Muscle of leg (tissue), 11 donors: ENCODE data around the gene MAGI1. TPM values are rescaled to one million over a fixed set of nuclear protein-coding genes. Genes with fewer than 3 reads are reported as not detected.

Source experiments
- DNase-seq: peaks from one replicate; pipeline ENCODE4 v3.0.0; 2013
- H3K27ac ChIP-seq: one replicate; pipeline ENCODE4 v1.5.1; 2013; ENCODE audit warnings: mild to moderate bottlenecking, low read length, control low read depth
- H3K27me3 ChIP-seq: one replicate; pipeline ENCODE4 v1.6.1; 2013; ENCODE audit warnings: low read length; ENCODE audit not compliant: control insufficient read depth, insufficient read depth
- H3K36me3 ChIP-seq: one replicate; pipeline ENCODE4 v1.6.1; 2013; ENCODE audit warnings: low read length; ENCODE audit not compliant: control insufficient read depth, insufficient read depth
- H3K4me1 ChIP-seq: one replicate; pipeline ENCODE4 v1.6.1; 2013; ENCODE audit warnings: low read length; ENCODE audit not compliant: control insufficient read depth, insufficient read depth
- H3K4me3 ChIP-seq: one replicate; pipeline ENCODE4 v1.5.1; 2013; ENCODE audit warnings: low read length, control low read depth
- H3K9me3 ChIP-seq: replicated peaks from 2 replicates; pipeline ENCODE4 v1.6.1; 2013; ENCODE audit warnings: low read depth, low read length; ENCODE audit not compliant: control insufficient read depth
- WGBS: methylation state at CpG from one replicate; pipeline ENCODE4 v1.1.5; 2013; ENCODE audit warnings: missing lambda C conversion rate; ENCODE audit not compliant: insufficient coverage; 5-methylcytosine and 5-hydroxymethylcytosine counted together
- polyA plus RNA-seq, 8 donors: library from polyadenylated mRNA; unstranded; fragments of 120-200 nt; gene quantifications; one replicate each; pipeline versions ENCODE4 v1.2.1 to v1.2.3, GENCODE V29; 2013; ENCODE audit warnings: inconsistent platforms in 1 of 8, low replicate concordance in 1 of 8; ENCODE audit not compliant: insufficient read length in 8 of 8, insufficient read depth in 1 of 8
- total RNA-seq: library from RNA; stranded (reverse); fragments of 120-200 nt; gene quantifications from one replicate; pipeline ENCODE4 v1.2.4, GENCODE V29; 2013

The MAGI1 gene
- total and polyA plus RNA-seq, 9 donors = 10.0 to 16.8 (median 12.0) TPM

DNA sequence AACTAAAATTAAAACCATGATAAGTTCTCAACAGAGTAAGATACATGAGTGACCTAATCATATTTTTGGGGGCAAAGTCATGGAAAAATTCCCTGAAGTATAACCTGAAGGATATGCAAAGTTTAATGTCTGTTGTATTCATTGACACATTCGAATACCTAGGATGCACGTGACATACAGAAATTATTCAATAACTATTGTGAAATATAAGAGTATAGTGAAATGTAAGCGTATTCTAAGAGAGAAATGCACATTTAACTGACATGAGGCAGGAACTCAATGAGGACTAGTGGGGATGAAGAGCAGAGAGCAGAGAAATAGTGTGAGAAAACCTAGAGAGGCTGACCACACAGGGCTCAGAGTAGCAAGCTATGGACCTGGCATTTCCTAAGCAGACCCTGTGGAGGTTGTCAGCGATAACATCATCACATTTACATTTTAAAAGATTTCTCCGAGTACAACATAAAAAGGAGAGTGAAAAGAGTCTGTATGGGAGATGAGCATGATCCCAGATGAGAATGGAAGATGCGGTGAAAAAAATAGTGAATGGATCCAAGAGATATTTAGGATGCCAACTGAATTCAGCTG lies 588.8 kb downstream of the MAGI1 start:
- Histone ChIP-seq H3K4me1 (no peaks in the 10 kb centered on the region), H3K27ac (no peak overlapping the region), H3K36me3 (no peaks in the 10 kb centered on the region), H3K27me3 (no peaks in the 10 kb centered on the region), H3K4me3 (no peak overlapping the region), H3K9me3 (no peaks in the 10 kb centered on the region)
- DNase-seq = no peak
- WGBS = 100% methylated on average over 2 of the region's 6 CpGs

- no peak overlapping the region for H3K4me3 ChIP-seq
- no peaks in the 10 kb centered on the region for H3K9me3 ChIP-seq
- H3K36me3 ChIP-seq = no peaks in the 10 kb centered on the region
- no peak overlapping the region for H3K27ac ChIP-seq
- WGBS = no CpG with 5 or more reads among the region's 3 CpGs
- no peak for DNase-seq
- H3K27me3 ChIP-seq = no peaks in the 10 kb centered on the region
- H3K4me1 ChIP-seq = no peaks in the 10 kb centered on the region
Observed at GRCh38 chr3:65448120-65448519, 590.6 kb downstream of the MAGI1 start.

GRCh38 chr3:65445573-65446169 lies 593.0 kb downstream of the MAGI1 start:
- no CpG with 5 or more reads among the region's 4 CpGs for WGBS
- no peaks in the 10 kb centered on the region for H3K4me1 ChIP-seq
- no peaks in the 10 kb centered on the region for H3K36me3 ChIP-seq
- H3K9me3 ChIP-seq = no peaks in the 10 kb centered on the region
- no peak for DNase-seq
- no peak overlapping the region for H3K27ac ChIP-seq
- H3K27me3 ChIP-seq = no peaks in the 10 kb centered on the region
- H3K4me3 ChIP-seq = no peak overlapping the region

GRCh38 chr3:65444447-65444815 lies 594.3 kb downstream of the MAGI1 start:
- H3K36me3 ChIP-seq = no peaks in the 10 kb centered on the region
- no peak overlapping the region for H3K4me3 ChIP-seq
- no peaks in the 10 kb centered on the region for H3K9me3 ChIP-seq
- no peaks in the 10 kb centered on the region for H3K4me1 ChIP-seq
- 75% methylated on average over 4 of the region's 7 CpGs for WGBS
- H3K27me3 ChIP-seq = no peaks in the 10 kb centered on the region
- H3K27ac ChIP-seq = no peak overlapping the region
- DNase-seq = no peak

DNA sequence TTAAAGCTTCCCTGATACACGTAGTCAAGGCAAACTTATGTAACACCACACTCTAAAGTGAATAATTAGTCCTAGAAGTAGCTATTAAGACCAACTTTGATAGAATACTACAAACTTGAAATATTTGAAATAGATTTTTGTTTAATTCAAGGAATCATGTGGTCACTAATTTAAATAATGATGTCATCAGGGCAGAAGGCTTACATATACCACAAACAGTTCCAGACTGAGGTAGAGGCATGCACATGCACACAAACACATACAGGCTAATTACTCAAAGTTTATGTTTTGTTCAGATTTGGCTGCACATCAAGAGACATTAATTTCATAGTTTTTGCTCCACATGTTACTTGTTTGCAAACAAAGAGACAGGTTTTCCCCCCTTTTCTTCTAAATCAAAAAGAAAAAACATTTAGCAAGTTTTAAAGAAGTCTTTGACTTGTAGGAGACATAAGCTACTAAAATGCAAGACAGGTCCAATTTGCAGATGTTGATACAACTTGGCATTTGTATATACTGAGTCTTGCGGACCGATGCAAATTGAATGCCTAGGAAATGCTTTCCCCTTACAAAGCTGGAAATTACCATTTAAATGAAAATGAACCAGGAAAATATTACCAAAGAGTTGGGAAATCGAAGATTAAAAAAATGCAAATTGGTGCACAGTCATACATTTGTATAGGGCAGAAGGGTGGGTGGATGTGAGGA lies 594.8 kb downstream of the MAGI1 start:
- no peaks in the 10 kb centered on the region for H3K36me3 ChIP-seq
- no peak overlapping the region for H3K4me3 ChIP-seq
- H3K4me1 ChIP-seq = no peaks in the 10 kb centered on the region
- WGBS = no CpG with 5 or more reads among the region's 4 CpGs
- no peak overlapping the region for H3K27ac ChIP-seq
- no peak for DNase-seq
- no peaks in the 10 kb centered on the region for H3K27me3 ChIP-seq
- no peaks in the 10 kb centered on the region for H3K9me3 ChIP-seq

- no peaks in the 10 kb centered on the region for H3K4me1 ChIP-seq
- 0% methylated on average over 3 of the region's 6 CpGs for WGBS
- no peak overlapping the region for H3K27ac ChIP-seq
- DNase-seq = peak; percentile 85
- peaks cover 2% of the 10 kb centered on the region for H3K36me3 ChIP-seq
- H3K27me3 ChIP-seq = no peaks in the 10 kb centered on the region
- no peaks in the 10 kb centered on the region for H3K9me3 ChIP-seq
- H3K4me3 ChIP-seq = no peak overlapping the region
Observed at GRCh38 chr3:65439641-65440284, 599.0 kb downstream of the MAGI1 start.

DNA sequence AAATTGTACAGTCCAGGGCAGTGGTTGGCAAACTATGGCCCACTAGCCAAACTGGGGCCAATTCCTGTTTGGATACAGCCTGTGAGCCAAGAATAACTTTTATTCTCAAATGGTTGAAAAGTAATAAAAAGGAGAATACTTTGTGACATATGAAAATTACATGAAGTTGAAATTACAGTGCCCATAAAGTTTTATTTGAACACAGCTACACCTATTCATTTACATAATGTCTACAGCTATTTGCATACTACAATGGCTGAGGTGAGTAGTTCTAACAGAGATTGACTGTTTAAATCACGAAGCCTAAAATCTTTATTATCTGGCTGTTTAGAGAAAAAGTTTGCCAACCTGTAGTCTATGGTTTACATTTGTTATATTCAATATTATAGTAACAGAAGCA lies 600.1 kb downstream of the MAGI1 start:
- H3K4me1 ChIP-seq = no peaks in the 10 kb centered on the region
- peaks cover 2% of the 10 kb centered on the region for H3K36me3 ChIP-seq
- no peaks in the 10 kb centered on the region for H3K27me3 ChIP-seq
- no peaks in the 10 kb centered on the region for H3K9me3 ChIP-seq
- no CpG with 5 or more reads among the region's 1 CpG for WGBS
- H3K4me3 ChIP-seq = no peak overlapping the region
- no peak for DNase-seq
- no peak overlapping the region for H3K27ac ChIP-seq

DNA sequence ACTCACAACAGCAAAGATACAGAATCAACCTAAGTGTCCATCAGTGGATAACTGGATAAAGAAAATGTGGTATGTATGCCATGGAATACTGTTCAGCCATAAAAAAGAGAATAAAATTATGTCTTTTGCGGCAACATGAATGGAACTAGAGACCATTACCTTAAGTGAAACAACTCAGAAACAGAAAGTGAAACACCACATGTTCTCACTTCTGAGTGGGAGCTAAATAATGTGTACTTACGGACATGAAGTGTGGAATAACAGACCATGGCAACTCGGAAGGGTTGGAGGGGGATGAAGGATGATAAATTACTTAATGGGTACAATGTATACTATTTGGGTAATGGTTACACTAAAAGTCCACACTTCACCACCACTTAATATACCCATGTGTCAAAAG lies 600.6 kb downstream of the MAGI1 start:
- peaks cover 2% of the 10 kb centered on the region for H3K36me3 ChIP-seq
- WGBS = no CpG with 5 or more reads among the region's 3 CpGs
- H3K27ac ChIP-seq = no peak overlapping the region
- no peaks in the 10 kb centered on the region for H3K4me1 ChIP-seq
- H3K9me3 ChIP-seq = no peaks in the 10 kb centered on the region
- H3K4me3 ChIP-seq = no peak overlapping the region
- no peak for DNase-seq
- no peaks in the 10 kb centered on the region for H3K27me3 ChIP-seq

GRCh38 chr3:65436580-65436979 lies 602.1 kb downstream of the MAGI1 start:
- no CpG with 5 or more reads among the region's 1 CpG for WGBS
- Histone ChIP-seq H3K4me1 (no peaks in the 10 kb centered on the region), H3K27me3 (no peaks in the 10 kb centered on the region), H3K4me3 (no peak overlapping the region), H3K36me3 (peaks cover 2% of the 10 kb centered on the region), H3K9me3 (no peaks in the 10 kb centered on the region), H3K27ac (no peak overlapping the region)
- DNase-seq = peak; percentile 23

GRCh38 chr3:65433480-65433879 lies 605.2 kb downstream of the MAGI1 start:
- Histone ChIP-seq H3K9me3 (no peaks in the 10 kb centered on the region), H3K27me3 (no peaks in the 10 kb centered on the region), H3K4me1 (no peaks in the 10 kb centered on the region), H3K27ac (no peak overlapping the region), H3K4me3 (no peak overlapping the region), H3K36me3 (peaks cover 12% of the 10 kb centered on the region)
- 60% methylated on average over 1 of the region's 5 CpGs for WGBS
- DNase-seq = no peak
